ENCODE data around the gene COMMD8.
"Not testable (repeated sequence)": the region's sequence is repeated elsewhere in the genome, so short reads cannot be mapped to it uniquely, and the experiment has no call there.

Gene COMMD8
- 4.6 to 11.0 (median 8.6) reads per million in 4 donors for total RNA-seq

- peak; percentile 93 to 97 (median 96) for DNase-seq
These were observed at the start of gene COMMD8 for GRCh38 chr4:47463235-47463956. Gene COMMD8, minus strand, starts transcription at chr4:47463702. Its CDS starts 51 bp downstream, at chr4:47463651.

DNA sequence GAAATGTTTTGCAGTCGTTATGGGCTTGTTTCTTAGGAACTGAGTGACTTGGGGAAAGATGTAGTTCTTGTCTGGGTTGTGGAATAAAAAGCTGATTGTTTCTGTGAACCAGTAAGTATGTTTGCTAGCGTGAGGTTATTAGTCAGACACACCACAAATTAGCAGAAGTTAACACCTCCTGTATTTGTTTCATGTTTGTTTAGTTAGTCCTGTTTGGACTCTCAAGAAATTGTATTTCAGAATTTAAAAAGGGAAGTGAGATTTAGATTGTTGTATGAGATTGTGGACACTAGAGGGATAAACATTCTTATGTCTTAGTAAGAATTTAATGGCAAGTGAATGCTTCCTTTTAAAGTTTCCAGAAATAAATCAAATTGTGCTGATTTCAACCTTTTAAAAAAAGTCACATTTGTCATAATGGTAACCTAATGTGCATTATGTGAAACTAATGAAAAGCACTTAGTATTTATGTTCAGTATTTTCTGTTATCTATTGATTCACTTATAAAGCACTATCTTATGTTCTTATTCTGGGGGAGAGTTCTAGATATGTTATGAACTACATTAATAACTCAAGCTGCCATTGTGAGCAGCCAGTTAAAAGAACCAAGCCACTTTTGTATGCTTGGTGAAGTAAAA is 47.1 kb upstream of the COMMD8 start:
- no peak for DNase-seq

DNA sequence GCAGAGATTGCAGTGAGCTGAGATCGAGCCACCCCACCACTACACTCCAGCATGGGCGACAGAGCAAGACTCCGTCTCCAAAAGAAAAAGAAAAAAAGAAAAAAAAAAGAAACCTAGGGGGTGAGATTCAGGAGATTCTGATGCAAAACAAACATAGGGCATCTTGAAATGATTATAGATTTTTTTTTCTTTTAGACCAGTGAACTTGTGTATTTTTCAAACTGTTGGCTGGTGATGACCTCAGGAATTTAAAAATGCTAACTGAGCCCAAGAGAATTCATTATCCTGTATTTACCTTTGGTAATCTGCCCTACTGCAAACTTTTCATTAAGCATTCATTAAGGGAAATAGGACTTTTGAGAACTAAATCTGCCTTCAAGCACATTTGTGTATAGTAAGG is 42.2 kb upstream of the COMMD8 start:
- DNase-seq: no peak

DNA sequence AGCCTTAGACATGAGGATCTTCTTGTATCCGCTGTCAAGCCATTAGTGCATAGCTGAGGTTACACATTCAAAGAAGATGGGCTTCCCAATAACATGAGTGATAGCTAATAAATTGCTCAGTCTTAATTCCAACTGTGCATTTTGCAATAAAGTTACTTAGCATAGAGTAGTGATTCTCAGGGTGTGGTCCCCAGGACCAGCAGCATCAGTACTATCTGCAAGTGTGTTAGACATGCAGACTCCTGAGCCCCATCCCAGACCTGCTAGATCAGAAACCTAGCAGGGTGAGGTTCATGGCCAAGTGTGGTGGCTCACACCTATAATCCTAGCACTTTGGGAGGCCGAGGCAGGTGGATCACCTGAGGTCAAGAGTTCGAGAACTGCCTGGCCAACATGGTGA is 41.6 kb upstream of the COMMD8 start:
- no peak for DNase-seq

DNA sequence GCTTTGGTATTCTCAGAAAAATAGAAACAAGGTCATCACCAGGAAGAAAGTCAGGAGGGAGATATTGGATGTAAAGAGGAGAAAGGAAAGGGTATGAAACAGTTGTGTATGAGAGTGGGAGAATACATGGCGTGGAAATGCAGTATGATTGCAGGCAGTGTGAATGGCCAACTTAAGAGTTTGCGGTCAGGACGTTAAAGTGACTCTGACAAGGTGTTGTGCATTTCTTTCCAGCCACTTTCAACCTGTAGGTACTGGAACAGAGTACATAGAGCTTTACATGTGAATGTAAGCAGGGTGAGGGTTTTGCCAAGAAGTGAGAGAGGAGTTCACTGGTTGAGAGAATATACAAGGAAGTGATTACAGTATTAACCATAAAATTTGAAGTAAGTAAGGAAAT is 37.3 kb upstream of the COMMD8 start:
- no peak for DNase-seq

GRCh38 chr4:47499700-47500099 is 36.2 kb upstream of the COMMD8 start:
- DNase-seq: no peak

DNA sequence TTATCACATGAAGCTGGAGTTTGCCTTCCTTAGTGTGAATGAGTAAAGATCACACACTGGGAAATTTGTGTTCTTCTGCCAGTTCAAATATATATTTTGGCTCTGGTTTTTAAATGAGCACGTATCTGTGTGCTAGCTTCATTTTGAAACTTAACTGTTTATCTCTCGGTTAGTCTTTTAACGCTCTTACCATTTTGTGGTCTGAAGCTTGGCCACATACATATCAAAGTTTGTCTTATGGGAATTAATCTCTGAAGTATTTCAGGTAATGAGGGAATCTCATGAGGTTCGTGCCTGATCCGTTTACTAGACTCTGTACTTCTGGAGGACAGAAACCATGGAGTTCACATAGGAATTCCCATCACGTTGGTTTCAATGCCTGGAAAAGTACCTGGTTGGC is 35.4 kb upstream of the COMMD8 start:
- DNase-seq: no peak

GRCh38 chr4:47494124-47494430 is 30.6 kb upstream of the COMMD8 start:
- no peak for DNase-seq

GRCh38 chr4:47493238-47494123 is 30.0 kb upstream of the COMMD8 start:
- DNase-seq: no peak

DNA sequence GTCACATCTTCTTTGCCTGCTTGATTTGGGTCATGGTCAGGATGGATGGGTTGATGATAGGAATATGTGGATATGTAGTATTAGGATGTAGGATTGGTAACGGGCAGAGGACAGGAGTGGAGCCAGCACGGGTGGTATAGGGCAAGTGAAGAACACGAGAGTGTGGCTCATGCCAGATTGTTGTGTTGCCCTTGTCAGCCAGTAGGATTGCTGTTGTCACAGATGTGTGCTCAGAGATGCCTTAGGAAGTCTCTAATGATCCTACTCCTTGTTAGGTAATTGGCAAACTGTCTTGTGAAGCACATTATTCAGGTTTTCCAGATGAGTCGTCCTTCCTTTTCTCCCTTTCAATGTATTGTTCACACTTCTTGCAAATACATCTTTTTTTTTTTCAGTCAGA is 27.0 kb upstream of the COMMD8 start:
- peak in 1 of 5 donors; percentile 4 for DNase-seq

- DNase-seq: no peak
These were observed 25.2 kb upstream of the COMMD8 start for GRCh38 chr4:47488706-47489105.

DNA sequence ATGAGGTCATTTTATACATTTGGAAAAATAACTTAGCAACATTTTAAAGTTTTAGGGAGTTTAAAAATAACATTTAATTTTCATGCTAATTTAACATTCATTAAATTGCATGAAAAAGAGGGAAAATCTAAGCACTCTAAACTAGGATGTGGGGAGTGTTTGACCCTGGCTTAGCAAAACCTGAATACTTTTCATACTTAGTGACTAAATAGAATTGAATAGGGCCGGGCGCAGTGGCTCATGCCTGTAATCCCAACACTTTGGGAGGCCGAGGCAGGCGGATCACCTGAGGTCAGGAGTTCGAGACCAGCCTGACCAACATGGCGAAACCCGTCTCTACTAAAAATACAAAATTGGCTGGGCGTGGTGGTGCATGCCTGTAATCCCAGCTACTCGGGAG is 23.2 kb upstream of the COMMD8 start:
- not testable (repeated sequence) for DNase-seq

DNA sequence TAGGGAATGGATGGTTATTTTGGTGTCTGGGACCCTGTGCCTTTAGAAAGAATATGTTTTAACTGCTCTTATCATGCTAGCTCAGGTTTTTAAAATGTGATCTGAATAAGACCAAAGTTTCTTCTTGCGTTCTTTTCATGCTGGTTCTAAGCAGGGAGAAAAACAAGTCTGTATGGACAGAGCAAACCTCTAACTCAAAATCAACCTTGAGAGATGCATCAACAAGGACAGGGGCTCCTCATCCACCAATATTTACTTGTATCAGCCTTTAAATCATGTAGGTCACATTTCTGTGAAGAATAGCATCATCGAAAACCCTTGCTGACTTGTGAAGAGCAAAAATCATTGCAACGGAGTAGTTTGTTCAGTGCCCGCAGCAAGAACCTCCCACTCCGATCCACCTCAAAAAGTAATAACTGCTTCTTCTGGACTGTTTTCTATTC is 22.8 kb upstream of the COMMD8 start:
- DNase-seq: no peak

DNA sequence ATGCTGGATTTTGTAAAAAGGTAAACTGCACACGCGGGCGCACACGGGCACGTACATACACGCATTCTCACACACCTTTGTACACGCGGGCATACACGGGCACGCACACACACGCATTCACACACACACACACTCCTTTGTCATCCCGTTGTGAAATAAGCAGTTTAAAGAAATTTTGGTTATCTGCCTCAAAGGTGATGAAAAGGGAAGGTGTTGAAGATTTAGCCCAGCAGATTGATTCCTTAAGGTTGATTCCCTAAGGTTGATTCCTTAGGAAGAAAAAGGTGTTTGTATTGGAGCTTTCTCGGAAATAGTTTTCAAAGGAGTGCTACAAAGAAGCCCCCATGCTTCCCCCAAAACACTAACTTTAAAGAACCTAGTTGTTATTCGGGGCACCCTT is 22.3 kb upstream of the COMMD8 start:
- DNase-seq: no peak

GRCh38 chr4:47485047-47485692 is 21.7 kb upstream of the COMMD8 start, which contains the start of gene ATP10D:
Gene ATP10D, plus strand, starts transcription at chr4:47485275. Its CDS starts 27,266 bp downstream, at chr4:47512541.
- peak; percentile 49 to 80 (median 59) for DNase-seq

GRCh38 chr4:47484168-47484567 is 20.7 kb upstream of the COMMD8 start:
- no peak for DNase-seq

- no peak for DNase-seq
These were observed 20.2 kb upstream of the COMMD8 start for GRCh38 chr4:47483745-47484144.

DNA sequence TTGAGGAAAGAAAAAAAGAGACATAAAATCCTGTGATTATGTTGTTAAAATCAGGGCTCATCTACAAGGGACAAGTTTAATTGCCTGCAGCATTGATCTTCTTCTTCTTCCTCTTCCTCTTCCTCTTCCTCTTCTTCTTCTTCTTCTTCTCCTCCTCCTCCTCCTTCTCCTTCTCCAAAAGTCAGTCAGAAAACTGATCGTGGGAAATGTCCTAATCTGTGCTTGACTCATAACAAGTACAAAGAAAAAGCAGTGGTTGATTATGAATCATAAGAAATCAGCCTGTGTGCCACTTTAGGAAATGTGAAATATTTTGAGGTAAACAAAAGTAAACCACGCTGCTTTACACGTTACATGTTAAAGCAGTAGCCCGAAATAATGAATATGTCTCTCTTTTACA is 18.8 kb upstream of the COMMD8 start:
- DNase-seq: no peak

DNA sequence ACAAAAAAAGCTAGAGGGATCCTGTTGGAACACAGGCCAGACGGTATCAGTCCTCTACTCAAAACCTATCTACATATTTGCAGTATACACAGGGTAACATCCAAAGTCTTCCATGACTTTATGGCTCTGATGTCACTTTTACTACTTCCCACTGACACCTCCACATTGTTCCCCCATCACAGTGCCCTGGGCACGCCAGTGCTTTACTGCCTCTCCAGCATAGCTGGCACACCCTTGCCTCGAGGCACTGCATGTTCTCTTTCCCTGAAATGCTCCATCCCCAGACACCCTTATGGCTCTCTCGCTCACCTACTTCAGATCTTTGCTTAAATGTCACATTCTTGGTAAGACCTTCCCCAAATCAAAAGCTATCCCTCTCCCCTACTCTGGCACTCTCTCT is 15.3 kb upstream of the COMMD8 start:
- no peak for DNase-seq

DNA sequence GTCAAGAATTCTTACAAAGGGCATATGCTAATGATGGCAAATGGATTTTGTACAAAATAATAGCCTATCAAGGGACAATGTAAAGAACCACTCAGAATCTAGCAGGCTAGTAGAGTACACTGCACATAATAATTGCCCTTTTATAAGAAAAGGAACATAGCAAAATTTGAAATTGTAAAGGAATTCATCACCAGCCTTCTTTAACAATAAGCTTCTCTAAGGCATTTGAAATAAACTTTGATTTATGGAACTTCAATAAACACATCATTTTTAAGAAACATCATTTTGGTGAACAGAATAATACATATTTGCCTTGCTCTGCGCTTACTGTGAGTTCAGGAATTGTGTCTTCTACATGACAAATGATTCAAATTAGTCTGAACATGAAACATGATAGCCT is 11.9 kb upstream of the COMMD8 start:
- no peak for DNase-seq

- DNase-seq: no peak
These were observed 11.3 kb upstream of the COMMD8 start for GRCh38 chr4:47474799-47475198.

- no peak for DNase-seq
These were observed 9.7 kb upstream of the COMMD8 start for GRCh38 chr4:47473141-47473750.

- no peak for DNase-seq
These were observed 8.1 kb upstream of the COMMD8 start for GRCh38 chr4:47471591-47471990.

Measured in T-helper 1 cell (primary cell).